Bronchial smooth muscle cell (primary cell): ENCODE data around the gene ZBBX. TPM values are rescaled to one million over a fixed set of nuclear protein-coding genes. Genes with fewer than 3 reads are reported as not detected.

ENCODE experiments used
- total RNA-seq: library from RNA; depleted of rRNA; stranded (reverse); fragments of >200 nt; gene quantifications from 2 replicates; pipeline ENCODE4 v1.2.1, GENCODE V29; 2014

The ZBBX gene
- not detected in 2 replicates for total RNA-seq

GRCh38 chr3:167380004-167380689 lies at the start of gene ZBBX:
ZBBX (minus strand) TSS chr3:167380297; CDS start chr3:167372901, 7,396 bp downstream.

Other genes with a start within 250 kb of the ZBBX start
- gene SERPINI2, start 93.7 kb upstream of the ZBBX start, total RNA-seq, result not detected in 2 replicates